ENCODE data around the gene HNRNPH1.

GRCh38 chr5:179588166-179588565, 35.3 kb downstream of the HNRNPH1 start:
- TF ChIP-seq CTCF (conservative IDR thresholded peaks at IDR 0.05 in 1 of 2, IDR thresholded peaks at IDR 0.05 in 1 of 2; ENCODE audit: extremely low read depth in 1 of 2, insufficient read depth in 1 of 2, low read depth in 1 of 2, low read length in 2 of 2) (no peak), EZH2 (IDR thresholded peaks at IDR 0.05; ENCODE audit: borderline replicate concordance, low read length) (no peak)
